Hair follicular keratinocyte (primary cell): ENCODE measurements around the gene CMTM6. TPM values are rescaled to one million over a fixed set of nuclear protein-coding genes. Genes with fewer than 3 reads are reported as not detected.

Source experiments
- total RNA-seq: library from RNA; depleted of rRNA; stranded (reverse); fragments of >200 nt; gene quantifications from 2 replicates; pipeline ENCODE4 v1.2.3, GENCODE V29; 2015

CMTM6 gene, protein sequence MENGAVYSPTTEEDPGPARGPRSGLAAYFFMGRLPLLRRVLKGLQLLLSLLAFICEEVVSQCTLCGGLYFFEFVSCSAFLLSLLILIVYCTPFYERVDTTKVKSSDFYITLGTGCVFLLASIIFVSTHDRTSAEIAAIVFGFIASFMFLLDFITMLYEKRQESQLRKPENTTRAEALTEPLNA
- total RNA-seq = 79.8 and 143 TPM in 2 replicates

GRCh38 chr3:32502118-32502945, at the start of gene CMTM6:
TSS of gene CMTM6 (minus strand) at chr3:32502852. CDS start at chr3:32502745, 107 bp downstream.

Other genes starting within 250 kb of the CMTM6 start
- gene CMTM7, start 111.0 kb downstream of the CMTM6 start, total RNA-seq = 49.7 and 56.0 TPM in 2 replicates
- gene DYNC1LI1, start 68.0 kb upstream of the CMTM6 start, total RNA-seq = 32.1 and 42.7 TPM in 2 replicates
- gene CNOT10, start 182.3 kb upstream of the CMTM6 start, total RNA-seq = 18.0 and 19.4 TPM in 2 replicates